Glomerular endothelial cell (primary cell): ENCODE data around the gene KRTAP1-1. TPM values are rescaled to one million over a fixed set of nuclear protein-coding genes. Genes with fewer than 3 reads are reported as not detected.
"Not testable (repeated sequence)": the region's sequence is repeated elsewhere in the genome, so short reads cannot be mapped to it uniquely, and the experiment has no call there.

Experiments
- DNase-seq: peaks from one replicate; pipeline ENCODE4 v3.0.0-alpha.2; 2011; ENCODE audit warnings: low read depth, low spot score; ENCODE audit errors: extremely low read depth
- total RNA-seq: library from RNA; depleted of rRNA; stranded (reverse); fragments of >200 nt; gene quantifications from 2 replicates; pipeline ENCODE4 v1.2.3, GENCODE V29; 2015

KRTAP1-1 gene
- total RNA-seq, 1 donor from 2014 or later, result not detected

DNA sequence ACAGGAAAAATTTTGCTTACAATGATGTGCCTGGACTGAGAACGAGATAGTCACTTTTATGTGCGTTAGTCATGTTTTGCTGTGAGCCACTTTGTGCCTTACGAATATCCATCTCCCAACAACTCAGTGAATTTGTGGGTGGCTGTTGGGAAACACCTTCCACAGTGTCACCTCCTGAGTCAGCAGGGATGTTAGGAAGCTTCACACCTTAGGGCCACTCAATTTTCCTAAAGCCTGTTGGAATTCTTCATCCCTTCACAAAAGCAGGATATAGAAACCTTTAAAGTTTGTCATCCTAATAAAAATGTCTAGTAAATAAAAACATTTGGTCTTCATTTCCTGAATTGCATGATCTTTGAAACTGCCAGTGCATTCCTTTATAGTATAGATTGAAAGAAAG lies 28.1 kb downstream of the KRTAP1-1 start:
- no peak for DNase-seq

- no peak for DNase-seq
Observed at GRCh38 chr17:41012326-41013120, 28.7 kb downstream of the KRTAP1-1 start.

GRCh38 chr17:41010441-41010840 lies 30.8 kb downstream of the KRTAP1-1 start:
- no peak for DNase-seq

DNA sequence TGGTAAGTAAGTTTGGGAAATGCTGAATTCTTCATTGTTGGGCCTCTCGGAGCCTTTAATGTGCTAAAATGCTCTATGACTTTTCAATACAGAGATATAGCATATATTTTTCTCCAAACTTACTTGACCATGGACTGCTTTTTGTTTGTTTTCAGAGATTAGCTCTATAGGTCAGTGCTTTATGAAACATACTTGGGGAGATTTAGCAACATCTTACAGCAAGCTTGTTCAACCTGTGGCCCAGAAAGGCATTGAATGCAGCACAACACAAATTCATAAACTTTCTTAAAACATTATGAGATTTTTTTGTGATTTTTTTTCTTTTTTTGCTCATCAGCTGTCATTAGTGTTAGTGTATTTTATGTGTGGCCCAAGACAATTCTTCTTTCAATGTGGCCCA lies 31.3 kb downstream of the KRTAP1-1 start:
- DNase-seq, result no peak

DNA sequence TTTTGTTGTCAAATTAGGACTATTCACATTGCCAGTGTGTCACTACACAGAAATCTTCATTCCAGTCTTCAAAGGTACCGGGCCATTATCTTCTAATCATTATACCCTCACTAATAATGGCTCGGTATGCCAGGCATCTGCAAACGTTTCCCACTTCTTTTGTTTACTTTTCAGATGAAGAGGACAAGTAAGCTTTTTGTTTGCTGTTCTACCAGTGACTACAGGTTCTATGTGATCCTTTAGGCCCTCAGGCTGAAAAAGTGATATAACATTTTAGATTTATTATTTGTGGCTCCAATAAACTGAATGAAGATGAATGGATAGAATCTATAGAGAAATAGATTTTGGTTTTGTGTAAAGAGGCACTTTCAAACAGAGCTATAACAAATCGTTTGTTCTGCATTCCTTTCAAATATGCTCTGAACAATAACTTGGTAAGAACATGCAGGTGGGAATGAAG lies 31.9 kb downstream of the KRTAP1-1 start:
- DNase-seq, result no peak

GRCh38 chr17:41008811-41009210 lies 32.4 kb downstream of the KRTAP1-1 start, which contains the start of gene KRTAP3-1:
KRTAP3-1 (minus strand) TSS chr17:41009128; CDS start chr17:41009074, 54 bp downstream.
- no peak for DNase-seq

DNA sequence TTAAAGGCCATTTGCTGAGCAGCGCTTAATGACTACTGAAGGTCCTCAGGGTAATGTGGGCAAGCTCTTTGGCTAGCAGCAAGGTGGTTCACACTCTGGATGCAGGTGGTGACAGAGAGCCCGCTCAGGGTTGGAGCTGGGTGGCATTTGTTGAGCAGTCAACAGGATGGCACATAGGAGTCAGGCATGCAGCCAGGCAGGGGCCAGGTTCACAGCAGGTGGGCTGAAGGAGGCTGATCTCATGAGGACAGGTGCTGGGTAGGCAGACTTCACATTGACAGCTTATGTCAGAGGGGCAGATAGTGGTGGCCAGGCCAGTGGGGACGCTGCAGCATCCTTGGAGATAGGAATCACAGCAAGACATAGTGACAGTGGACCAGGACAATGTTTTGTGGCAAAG lies 36.9 kb downstream of the KRTAP1-1 start:
- DNase-seq, result no peak

DNA sequence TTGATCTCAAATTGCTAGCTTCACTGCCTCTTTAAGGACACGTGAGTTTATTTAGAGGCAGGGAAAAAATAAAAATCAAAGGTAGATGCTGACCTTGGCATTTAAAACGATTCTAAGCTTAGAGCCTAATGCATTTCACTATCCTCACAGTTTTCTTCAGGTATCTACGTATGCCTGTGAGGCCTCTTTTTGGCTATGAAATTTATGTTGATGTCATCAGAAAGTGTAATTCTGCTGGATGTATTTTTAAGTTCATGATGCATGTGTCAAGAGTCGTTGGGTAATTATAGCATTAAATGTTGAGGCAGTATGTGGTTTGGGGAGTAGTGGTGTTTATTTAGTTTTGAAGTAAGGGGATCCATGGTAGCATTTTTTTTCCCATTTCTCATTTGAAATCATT lies 37.3 kb downstream of the KRTAP1-1 start:
- no peak for DNase-seq

DNA sequence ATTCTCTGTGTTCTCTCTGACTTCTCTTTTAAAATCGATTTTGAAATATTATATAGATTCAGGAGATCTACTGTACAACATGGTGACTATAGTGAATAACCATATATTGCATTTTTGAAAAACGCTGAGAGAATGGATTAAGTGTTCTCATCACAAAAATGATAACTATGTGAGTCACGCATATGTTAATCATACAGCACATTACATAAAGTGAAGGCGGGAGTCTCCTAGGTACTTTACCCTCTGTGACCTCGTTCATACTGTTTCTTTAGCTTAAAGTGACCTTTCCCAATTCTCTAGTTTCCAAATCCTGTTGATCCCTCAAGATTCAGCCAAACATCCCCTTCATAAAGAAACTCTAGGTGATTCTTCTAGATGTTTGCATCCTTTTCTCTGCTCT lies 38.4 kb downstream of the KRTAP1-1 start:
- no peak for DNase-seq

DNA sequence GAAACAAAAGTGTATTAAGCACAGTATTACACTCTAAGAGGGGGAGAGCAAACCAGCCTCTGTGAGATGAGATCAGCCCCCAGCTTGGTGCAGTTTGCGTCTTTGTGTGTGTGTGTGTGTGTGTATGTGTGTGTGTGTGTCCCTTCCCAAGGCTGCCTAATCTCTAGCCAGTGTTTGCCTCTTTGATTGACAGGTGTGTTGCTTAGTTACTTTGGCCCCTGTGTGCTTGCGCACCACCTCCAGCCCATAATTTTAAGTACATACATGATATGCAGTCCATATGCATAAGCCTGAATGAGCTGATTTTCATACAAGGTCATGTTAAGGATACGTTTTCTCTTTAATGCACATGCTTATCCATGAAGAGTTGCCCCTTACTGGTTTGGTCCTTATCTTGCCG lies 39.5 kb downstream of the KRTAP1-1 start:
- DNase-seq, result no peak

GRCh38 chr17:40999563-40999962 lies 41.7 kb downstream of the KRTAP1-1 start, which contains the start of gene KRTAP3-2:
KRTAP3-2 (minus strand) TSS chr17:40999906; CDS start chr17:40999853, 53 bp downstream.
- not testable (repeated sequence) for DNase-seq

- DNase-seq, result no peak
Observed at GRCh38 chr17:40997361-40997760, 43.9 kb downstream of the KRTAP1-1 start.

GRCh38 chr17:40996829-40997228 lies 44.4 kb downstream of the KRTAP1-1 start:
- DNase-seq, result no peak

GRCh38 chr17:40995116-40995515 lies 46.1 kb downstream of the KRTAP1-1 start:
- no peak for DNase-seq

DNA sequence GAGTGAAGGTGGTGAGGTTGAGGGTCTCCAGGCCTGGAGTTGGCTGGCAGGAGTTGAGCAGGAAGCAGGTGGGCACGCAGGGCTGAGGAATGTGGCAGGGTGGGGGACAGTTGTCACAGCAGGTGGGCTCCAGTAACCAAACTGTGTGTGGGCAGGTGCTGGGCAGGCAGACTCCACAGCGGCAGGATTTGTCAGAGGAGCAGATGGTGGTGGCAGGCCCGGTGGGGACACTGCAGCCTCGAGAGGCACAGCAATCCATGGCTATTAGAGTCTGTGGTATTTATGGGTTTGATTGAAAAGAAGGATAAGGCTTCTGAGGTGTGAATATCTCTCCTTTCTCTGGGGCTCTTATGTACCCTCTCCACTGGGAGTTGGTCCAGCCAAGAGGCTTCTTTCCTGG lies 47.4 kb downstream of the KRTAP1-1 start, which contains the start of gene KRTAP3-3:
Gene KRTAP3-3, minus strand, starts transcription at position 326 of the 400 bp plus-strand sequence. Its CDS starts 67 bp downstream, at position 259.
- DNase-seq, result no peak

GRCh38 chr17:40993084-40993483 lies 48.2 kb downstream of the KRTAP1-1 start:
- DNase-seq, result no peak

GRCh38 chr17:40992666-40993065 lies 48.6 kb downstream of the KRTAP1-1 start:
- DNase-seq, result no peak

Other genes with a start within 250 kb of the KRTAP1-1 start
- not detected in 2 replicates for gene KRT28, start 241.5 kb downstream of the KRTAP1-1 start, total RNA-seq
- gene KRT10, start 218.8 kb downstream of the KRTAP1-1 start, total RNA-seq, result 18.2 and 24.8 TPM in 2 replicates
- gene KRT12, start 174.2 kb downstream of the KRTAP1-1 start, total RNA-seq, result not detected in 2 replicates
- gene KRT20, start 156.2 kb downstream of the KRTAP1-1 start, total RNA-seq, result not detected in 2 replicates
- gene KRT23, start 103.8 kb downstream of the KRTAP1-1 start, total RNA-seq, result not detected in 2 replicates
- not detected in 2 replicates for gene KRT39, start 74.5 kb downstream of the KRTAP1-1 start, total RNA-seq
- not detected in 2 replicates for gene KRT40, start 57.1 kb downstream of the KRTAP1-1 start, total RNA-seq
- not detected in 2 replicates for gene KRTAP3-3, start 47.3 kb downstream of the KRTAP1-1 start, total RNA-seq
- not detected in 2 replicates for gene KRTAP3-2, start 41.5 kb downstream of the KRTAP1-1 start, total RNA-seq
- not detected in 2 replicates for gene KRTAP3-1, start 32.3 kb downstream of the KRTAP1-1 start, total RNA-seq
- gene KRTAP1-5, start 14.2 kb downstream of the KRTAP1-1 start, total RNA-seq, result 0.29 and 0.82 TPM in 2 replicates
- gene KRTAP1-4, start 11.3 kb downstream of the KRTAP1-1 start, total RNA-seq, result not detected in 2 replicates
- gene KRTAP1-3, start 6.6 kb downstream of the KRTAP1-1 start, total RNA-seq, result not detected in 2 replicates
- gene KRTAP2-1, start 5.9 kb upstream of the KRTAP1-1 start, total RNA-seq, result not detected in 2 replicates
- gene KRTAP2-2, start 13.8 kb upstream of the KRTAP1-1 start, total RNA-seq, result not detected in 2 replicates
- gene KRTAP2-3, start 18.7 kb upstream of the KRTAP1-1 start, total RNA-seq, result 1.8 and 5.4 TPM in 2 replicates
- gene KRTAP2-4, start 24.4 kb upstream of the KRTAP1-1 start, total RNA-seq, result not detected in 2 replicates
- gene KRTAP4-7, start 42.7 kb upstream of the KRTAP1-1 start, total RNA-seq, result not detected in 2 replicates
- gene KRTAP4-8, start 56.7 kb upstream of the KRTAP1-1 start, total RNA-seq, result not detected in 2 replicates
- not detected in 2 replicates for gene KRTAP4-16, start 60.8 kb upstream of the KRTAP1-1 start, total RNA-seq
- gene KRTAP4-9, start 63.9 kb upstream of the KRTAP1-1 start, total RNA-seq, result not detected in 2 replicates
- not detected in 2 replicates for gene KRTAP4-11, start 76.9 kb upstream of the KRTAP1-1 start, total RNA-seq
- not detected in 2 replicates for gene KRTAP4-12, start 82.7 kb upstream of the KRTAP1-1 start, total RNA-seq
- gene KRTAP4-6, start 99.1 kb upstream of the KRTAP1-1 start, total RNA-seq, result not detected in 2 replicates
- not detected in 2 replicates for gene KRTAP4-5, start 108.4 kb upstream of the KRTAP1-1 start, total RNA-seq
- gene KRTAP4-4, start 119.3 kb upstream of the KRTAP1-1 start, total RNA-seq, result not detected in 2 replicates
- not detected in 2 replicates for gene KRTAP4-3, start 126.8 kb upstream of the KRTAP1-1 start, total RNA-seq
- not detected in 2 replicates for gene KRTAP4-2, start 136.8 kb upstream of the KRTAP1-1 start, total RNA-seq
- not detected in 2 replicates for gene KRTAP4-1, start 143.5 kb upstream of the KRTAP1-1 start, total RNA-seq
- gene KRTAP9-1, start 148.4 kb upstream of the KRTAP1-1 start, total RNA-seq, result not detected in 2 replicates
- gene KRTAP9-2, start 185.2 kb upstream of the KRTAP1-1 start, total RNA-seq, result not detected in 2 replicates
- not detected in 2 replicates for gene KRTAP9-3, start 191.0 kb upstream of the KRTAP1-1 start, total RNA-seq
- not detected in 2 replicates for gene KRTAP9-8, start 196.5 kb upstream of the KRTAP1-1 start, total RNA-seq
- not detected in 2 replicates for gene KRTAP9-4, start 208.2 kb upstream of the KRTAP1-1 start, total RNA-seq
- gene KRTAP9-9, start 213.9 kb upstream of the KRTAP1-1 start, total RNA-seq, result not detected in 2 replicates
- gene KRTAP9-6, start 223.9 kb upstream of the KRTAP1-1 start, total RNA-seq, result not detected in 2 replicates
- gene KRTAP9-7, start 234.2 kb upstream of the KRTAP1-1 start, total RNA-seq, result not detected in 2 replicates